ENCODE data around the gene SLC27A1. TPM values are rescaled to one million over a fixed set of nuclear protein-coding genes. Genes with fewer than 3 reads are reported as not detected.

The SLC27A1 gene
- 22.1 TPM for total RNA-seq

GRCh38 chr19:17470068-17470841 lies at the start of gene SLC27A1:
Gene SLC27A1, plus strand, starts transcription at chr19:17470524. Its CDS starts 17 bp downstream, at chr19:17470541.
- H3K9me3 ChIP-seq: no peaks in the 10 kb centered on the region
- peak within 1 kb of the TSS; percentile 82 to 94 for H3K4me3 ChIP-seq
- no peaks in the 10 kb centered on the region for H3K36me3 ChIP-seq
- peaks cover 30% of the 10 kb centered on the region for H3K4me1 ChIP-seq
- no peaks in the 10 kb centered on the region for H3K27me3 ChIP-seq
- intact Hi-C loops (cut with DNase I): no loop called here
- peak within 1 kb of the TSS; percentile 93 for H3K27ac ChIP-seq
- peak in 1 of 2 donors; percentile 92 for DNase-seq (ENCODE audit: extremely low spot score in 2 of 2)
- TF ChIP-seq POLR2AphosphoS5 (IDR thresholded peaks at IDR 0.05; ENCODE audit: insufficient read depth in 1 of 2, low read depth in 1 of 2): peak; percentile 51 to 62
- TF ChIP-seq POLR2A (IDR thresholded peaks at IDR 0.05): peak in 1 of 2 donors; percentile 33
- no peak for TF ChIP-seq CTCF (IDR thresholded peaks at IDR 0.05)

GRCh38 chr19:17421942-17422341 lies 48.4 kb upstream of the SLC27A1 start:
- DNase-seq (ENCODE audit: extremely low spot score in 2 of 2): no peak
- Histone ChIP-seq H3K9me3 (no peaks in the 10 kb centered on the region), H3K4me3 (no peak overlapping the region), H3K36me3 (no peaks in the 10 kb centered on the region), H3K27me3 (no peaks in the 10 kb centered on the region), H3K4me1 (peaks cover 22% of the 10 kb centered on the region), H3K27ac (no peak overlapping the region)
- TF ChIP-seq CTCF (IDR thresholded peaks at IDR 0.05) (no peak), POLR2AphosphoS5 (IDR thresholded peaks at IDR 0.05; ENCODE audit: insufficient read depth in 1 of 2, low read depth in 1 of 2) (no peak), POLR2A (IDR thresholded peaks at IDR 0.05) (no peak)
- intact Hi-C loops (cut with DNase I): no loop called here

- intact Hi-C loops (cut with DNase I): no loop called here
- TF ChIP-seq POLR2A (IDR thresholded peaks at IDR 0.05) (no peak), POLR2AphosphoS5 (IDR thresholded peaks at IDR 0.05; ENCODE audit: insufficient read depth in 1 of 2, low read depth in 1 of 2) (no peak), CTCF (IDR thresholded peaks at IDR 0.05) (no peak)
- Histone ChIP-seq H3K27ac (no peak overlapping the region), H3K36me3 (no peaks in the 10 kb centered on the region), H3K4me3 (no peak overlapping the region), H3K4me1 (peaks cover 22% of the 10 kb centered on the region), H3K27me3 (no peaks in the 10 kb centered on the region), H3K9me3 (no peaks in the 10 kb centered on the region)
- DNase-seq (ENCODE audit: extremely low spot score in 2 of 2): no peak
Measured at GRCh38 chr19:17423429-17424208, 46.7 kb upstream of the SLC27A1 start.

- intact Hi-C loops (cut with DNase I): no loop called here
- H3K36me3 ChIP-seq: no peaks in the 10 kb centered on the region
- no peak for DNase-seq (ENCODE audit: extremely low spot score in 2 of 2)
- no peaks in the 10 kb centered on the region for H3K9me3 ChIP-seq
- no peak overlapping the region for H3K4me3 ChIP-seq
- H3K4me1 ChIP-seq: peaks cover 15% of the 10 kb centered on the region
- no peaks in the 10 kb centered on the region for H3K27me3 ChIP-seq
- TF ChIP-seq CTCF (IDR thresholded peaks at IDR 0.05) (no peak), POLR2AphosphoS5 (IDR thresholded peaks at IDR 0.05; ENCODE audit: insufficient read depth in 1 of 2, low read depth in 1 of 2) (no peak), POLR2A (IDR thresholded peaks at IDR 0.05) (no peak)
- no peak overlapping the region for H3K27ac ChIP-seq
Measured at GRCh38 chr19:17424743-17425365, 45.5 kb upstream of the SLC27A1 start.

Data from vagina (tissue), 2 donors.